ENCODE data around the gene ERN1.

ERN1 gene

GRCh38 chr17:64092952-64093451 lies 36.9 kb downstream of the ERN1 start:
- Histone ChIP-seq H3K36me3 (ENCODE audit: control insufficient read depth in 2 of 2, insufficient read depth in 2 of 2, low read length in 2 of 2) (peaks cover 3 to 7% of the 10 kb centered on the region in 2 donors), H3K4me3 (ENCODE audit: low read length in 2 of 2) (no peak overlapping the region), H3K9me3 (ENCODE audit: control insufficient read depth in 2 of 2, low read length in 2 of 2) (no peaks in the 10 kb centered on the region), H3K27me3 (ENCODE audit: control insufficient read depth in 1 of 2, insufficient read depth in 2 of 2, low read length in 2 of 2) (no peaks in the 10 kb centered on the region), H3K27ac (ENCODE audit: low read length) (no peak overlapping the region), H3K4me1 (ENCODE audit: control insufficient read depth, insufficient read depth, low read length) (no peaks in the 10 kb centered on the region), H3K9ac (ENCODE audit: low read length in 2 of 2) (no peak overlapping the region)

- peaks cover 3 to 7% of the 10 kb centered on the region in 2 donors for H3K36me3 ChIP-seq (ENCODE audit: control insufficient read depth in 2 of 2, insufficient read depth in 2 of 2, low read length in 2 of 2)
- H3K9me3 ChIP-seq (ENCODE audit: control insufficient read depth in 2 of 2, low read length in 2 of 2): no peaks in the 10 kb centered on the region
- H3K9ac ChIP-seq (ENCODE audit: low read length in 2 of 2): no peak overlapping the region
- no peaks in the 10 kb centered on the region for H3K27me3 ChIP-seq (ENCODE audit: control insufficient read depth in 1 of 2, insufficient read depth in 2 of 2, low read length in 2 of 2)
- H3K4me3 ChIP-seq (ENCODE audit: low read length in 2 of 2): no peak overlapping the region
- H3K27ac ChIP-seq (ENCODE audit: low read length): no peak overlapping the region
- H3K4me1 ChIP-seq (ENCODE audit: control insufficient read depth, insufficient read depth, low read length): no peaks in the 10 kb centered on the region
Measured at GRCh38 chr17:64092113-64092512, 37.8 kb downstream of the ERN1 start.

GRCh38 chr17:64091571-64091970 lies 38.4 kb downstream of the ERN1 start:
- Histone ChIP-seq H3K4me1 (ENCODE audit: control insufficient read depth, insufficient read depth, low read length) (no peaks in the 10 kb centered on the region), H3K9me3 (ENCODE audit: control insufficient read depth in 2 of 2, low read length in 2 of 2) (no peaks in the 10 kb centered on the region), H3K36me3 (ENCODE audit: control insufficient read depth in 2 of 2, insufficient read depth in 2 of 2, low read length in 2 of 2) (peaks cover 3 to 7% of the 10 kb centered on the region in 2 donors), H3K27me3 (ENCODE audit: control insufficient read depth in 1 of 2, insufficient read depth in 2 of 2, low read length in 2 of 2) (no peaks in the 10 kb centered on the region), H3K27ac (ENCODE audit: low read length) (no peak overlapping the region), H3K9ac (ENCODE audit: low read length in 2 of 2) (no peak overlapping the region), H3K4me3 (ENCODE audit: low read length in 2 of 2) (no peak overlapping the region)

- no peaks in the 10 kb centered on the region for H3K9me3 ChIP-seq (ENCODE audit: control insufficient read depth in 2 of 2, low read length in 2 of 2)
- peaks cover 3 to 7% of the 10 kb centered on the region in 2 donors for H3K36me3 ChIP-seq (ENCODE audit: control insufficient read depth in 2 of 2, insufficient read depth in 2 of 2, low read length in 2 of 2)
- no peak overlapping the region for H3K4me3 ChIP-seq (ENCODE audit: low read length in 2 of 2)
- H3K9ac ChIP-seq (ENCODE audit: low read length in 2 of 2): no peak overlapping the region
- H3K4me1 ChIP-seq (ENCODE audit: control insufficient read depth, insufficient read depth, low read length): no peaks in the 10 kb centered on the region
- no peaks in the 10 kb centered on the region for H3K27me3 ChIP-seq (ENCODE audit: control insufficient read depth in 1 of 2, insufficient read depth in 2 of 2, low read length in 2 of 2)
- no peak overlapping the region for H3K27ac ChIP-seq (ENCODE audit: low read length)
Measured at GRCh38 chr17:64091116-64091515, 38.8 kb downstream of the ERN1 start.

- no peaks in the 10 kb centered on the region for H3K4me1 ChIP-seq (ENCODE audit: control insufficient read depth, insufficient read depth, low read length)
- no peaks in the 10 kb centered on the region for H3K9me3 ChIP-seq (ENCODE audit: control insufficient read depth in 2 of 2, low read length in 2 of 2)
- no peak overlapping the region for H3K27ac ChIP-seq (ENCODE audit: low read length)
- no peak overlapping the region for H3K9ac ChIP-seq (ENCODE audit: low read length in 2 of 2)
- no peak overlapping the region for H3K4me3 ChIP-seq (ENCODE audit: low read length in 2 of 2)
- peaks cover 0 to 2% of the 10 kb centered on the region in 2 donors for H3K36me3 ChIP-seq (ENCODE audit: control insufficient read depth in 2 of 2, insufficient read depth in 2 of 2, low read length in 2 of 2)
- H3K27me3 ChIP-seq (ENCODE audit: control insufficient read depth in 1 of 2, insufficient read depth in 2 of 2, low read length in 2 of 2): no peaks in the 10 kb centered on the region
Measured at GRCh38 chr17:64090144-64090543, 39.8 kb downstream of the ERN1 start.

GRCh38 chr17:64087252-64088005 lies 42.5 kb downstream of the ERN1 start:
- peaks cover 0 to 2% of the 10 kb centered on the region in 2 donors for H3K36me3 ChIP-seq (ENCODE audit: control insufficient read depth in 2 of 2, insufficient read depth in 2 of 2, low read length in 2 of 2)
- no peaks in the 10 kb centered on the region for H3K27me3 ChIP-seq (ENCODE audit: control insufficient read depth in 1 of 2, insufficient read depth in 2 of 2, low read length in 2 of 2)
- H3K9me3 ChIP-seq (ENCODE audit: control insufficient read depth in 2 of 2, low read length in 2 of 2): no peaks in the 10 kb centered on the region
- H3K9ac ChIP-seq (ENCODE audit: low read length in 2 of 2): no peak overlapping the region
- no peak overlapping the region for H3K27ac ChIP-seq (ENCODE audit: low read length)
- H3K4me1 ChIP-seq (ENCODE audit: control insufficient read depth, insufficient read depth, low read length): no peaks in the 10 kb centered on the region
- no peak overlapping the region for H3K4me3 ChIP-seq (ENCODE audit: low read length in 2 of 2)

- Histone ChIP-seq H3K27me3 (ENCODE audit: control insufficient read depth in 1 of 2, insufficient read depth in 2 of 2, low read length in 2 of 2) (no peaks in the 10 kb centered on the region), H3K9me3 (ENCODE audit: control insufficient read depth in 2 of 2, low read length in 2 of 2) (no peaks in the 10 kb centered on the region), H3K9ac (ENCODE audit: low read length in 2 of 2) (no peak overlapping the region), H3K4me1 (ENCODE audit: control insufficient read depth, insufficient read depth, low read length) (no peaks in the 10 kb centered on the region), H3K36me3 (ENCODE audit: control insufficient read depth in 2 of 2, insufficient read depth in 2 of 2, low read length in 2 of 2) (no peaks in the 10 kb centered on the region), H3K27ac (ENCODE audit: low read length) (no peak overlapping the region), H3K4me3 (ENCODE audit: low read length in 2 of 2) (no peak overlapping the region)
Measured at GRCh38 chr17:64085650-64086005, 44.3 kb downstream of the ERN1 start.

- Histone ChIP-seq H3K9me3 (ENCODE audit: control insufficient read depth in 2 of 2, low read length in 2 of 2) (no peaks in the 10 kb centered on the region), H3K4me1 (ENCODE audit: control insufficient read depth, insufficient read depth, low read length) (no peaks in the 10 kb centered on the region), H3K27ac (ENCODE audit: low read length) (no peak overlapping the region), H3K36me3 (ENCODE audit: control insufficient read depth in 2 of 2, insufficient read depth in 2 of 2, low read length in 2 of 2) (no peaks in the 10 kb centered on the region), H3K27me3 (ENCODE audit: control insufficient read depth in 1 of 2, insufficient read depth in 2 of 2, low read length in 2 of 2) (no peaks in the 10 kb centered on the region), H3K4me3 (ENCODE audit: low read length in 2 of 2) (no peak overlapping the region), H3K9ac (ENCODE audit: low read length in 2 of 2) (no peak overlapping the region)
Measured at GRCh38 chr17:64084940-64085649, 44.8 kb downstream of the ERN1 start.

- no peaks in the 10 kb centered on the region for H3K27me3 ChIP-seq (ENCODE audit: control insufficient read depth in 1 of 2, insufficient read depth in 2 of 2, low read length in 2 of 2)
- no peak overlapping the region for H3K9ac ChIP-seq (ENCODE audit: low read length in 2 of 2)
- H3K27ac ChIP-seq (ENCODE audit: low read length): no peak overlapping the region
- no peaks in the 10 kb centered on the region for H3K9me3 ChIP-seq (ENCODE audit: control insufficient read depth in 2 of 2, low read length in 2 of 2)
- no peak overlapping the region for H3K4me3 ChIP-seq (ENCODE audit: low read length in 2 of 2)
- no peaks in the 10 kb centered on the region for H3K4me1 ChIP-seq (ENCODE audit: control insufficient read depth, insufficient read depth, low read length)
- no peaks in the 10 kb centered on the region for H3K36me3 ChIP-seq (ENCODE audit: control insufficient read depth in 2 of 2, insufficient read depth in 2 of 2, low read length in 2 of 2)
Measured at GRCh38 chr17:64084086-64084939, 45.6 kb downstream of the ERN1 start.

- Histone ChIP-seq H3K4me1 (ENCODE audit: control insufficient read depth, insufficient read depth, low read length) (no peaks in the 10 kb centered on the region), H3K4me3 (ENCODE audit: low read length in 2 of 2) (no peak overlapping the region), H3K9me3 (ENCODE audit: control insufficient read depth in 2 of 2, low read length in 2 of 2) (no peaks in the 10 kb centered on the region), H3K36me3 (ENCODE audit: control insufficient read depth in 2 of 2, insufficient read depth in 2 of 2, low read length in 2 of 2) (no peaks in the 10 kb centered on the region), H3K9ac (ENCODE audit: low read length in 2 of 2) (no peak overlapping the region), H3K27me3 (ENCODE audit: control insufficient read depth in 1 of 2, insufficient read depth in 2 of 2, low read length in 2 of 2) (no peaks in the 10 kb centered on the region), H3K27ac (ENCODE audit: low read length) (no peak overlapping the region)
Measured at GRCh38 chr17:64083563-64084085, 46.3 kb downstream of the ERN1 start.

Measured in stomach smooth muscle (tissue), 2 donors.